Kidney (tissue), 14 donors: ENCODE results near the gene LMAN2. TPM values are rescaled to one million over a fixed set of nuclear protein-coding genes. Genes with fewer than 3 reads are reported as not detected.
A peak's percentile ranks its signal among the peaks of the same experiment; 100 is the strongest.

Experiments
- DNase-seq, 5 donors: peaks; one replicate each; pipeline ENCODE4 v3.0.0-alpha.2; 2013 to 2020
- FAIRE-seq: peaks from 2 replicates; lab custom pipeline; 2012; peaks lifted over from hg19 to GRCh38; lab: Jason Lieb, UNC
- H3K27ac ChIP-seq, 2 donors: one replicate each; pipeline ENCODE4 v1.7.0; 2013; ENCODE audit warnings: low read depth in 2 of 2, low read length in 2 of 2, inconsistent platforms in 1 of 2
- H3K27me3 ChIP-seq: one replicate; pipeline ENCODE4 v1.7.1; 2013; ENCODE audit warnings: low read length, inconsistent platforms; ENCODE audit not compliant: control insufficient read depth, insufficient read depth
- H3K36me3 ChIP-seq, 3 donors: one replicate each; pipeline versions ENCODE4 v1.7.0 to v1.7.1; 2013; ENCODE audit warnings: low read length in 3 of 3, control low read depth in 1 of 3, inconsistent platforms in 1 of 3; ENCODE audit not compliant: insufficient read depth in 3 of 3, control insufficient read depth in 2 of 3
- H3K4me1 ChIP-seq, 3 donors: one replicate each; pipeline versions ENCODE4 v1.7.0 to v1.7.1; 2013; ENCODE audit warnings: low read length in 3 of 3, inconsistent platforms in 1 of 3, low read depth in 1 of 3; ENCODE audit not compliant: control insufficient read depth in 2 of 3, insufficient read depth in 2 of 3
- H3K4me3 ChIP-seq, 3 donors: one replicate each; pipeline versions ENCODE4 v1.7.0 to v1.8.1; 2013; ENCODE audit warnings: low read length in 3 of 3, control low read depth in 1 of 3, inconsistent platforms in 1 of 3
- H3K9ac ChIP-seq, 3 donors: one replicate each; pipeline versions ENCODE4 v1.7.0 to v1.7.1; 2013; ENCODE audit warnings: low read length in 3 of 3, control low read depth in 1 of 3, inconsistent platforms in 1 of 3
- H3K9me3 ChIP-seq, 3 donors: one replicate each; pipeline versions ENCODE4 v1.7.0 to v1.7.1; 2013; ENCODE audit warnings: low read length in 3 of 3, control low read depth in 1 of 3, inconsistent platforms in 1 of 3; ENCODE audit not compliant: control insufficient read depth in 2 of 3, insufficient read depth in 1 of 3
- CTCF ChIP-seq: IDR thresholded peaks from 3 replicates; pipeline ENCODE4 v1.5.1; 2012; ENCODE audit warnings: mild to moderate bottlenecking, moderate library complexity, borderline replicate concordance; ENCODE audit not compliant: insufficient read depth; ENCODE audit errors: extremely low read depth
- intact Hi-C: fragments of 100-400 bp; cut with DNase I; formaldehyde crosslinking; loops from one replicate; pipeline ENCODE4 v1.11.1; 2022
- polyA plus RNA-seq: library from polyadenylated mRNA; stranded (reverse); fragments of 350-450 nt; fragmentation: Illumina TruSeq; extraction: RNeasy Lipid Tissue Mini Kit (QIAGEN cat#74804); gene quantifications from one replicate; pipeline ENCODE4 v1.2.3, GENCODE V29; 2014; ENCODE audit warnings: low read depth, low replicate concordance; ENCODE audit not compliant: insufficient read depth
- total RNA-seq: library from RNA; stranded (reverse); fragmentation: NEBNext Ultra II Directional; extraction: Animal tissue kit (Norgen Biotek cat#: 25700); gene quantifications from one replicate; pipeline ENCODE4 v1.2.1, GENCODE V29; 2021
- donor health status: control.
- donor health status: control.
- donor health status: control.
- donor health status: control.
- donor health status: control.
- donor health status: DM: yes; HTN: yes; CAD: no.
- donor health status: Normal renal cell carcinoma (clear cell type).

LMAN2 gene
- total and polyA plus RNA-seq, 2 donors from 2014 or later = 137 to 190 TPM

- Histone ChIP-seq H3K9me3 (no peaks in the 10 kb centered on the region), H3K36me3 (peaks cover 0 to 4% (median 2%) of the 10 kb centered on the region in 3 donors), H3K4me1 (peaks cover 0 to 18% (median 0%) of the 10 kb centered on the region in 3 donors), H3K27me3 (no peaks in the 10 kb centered on the region), H3K4me3 (peak overlapping the region in 2 of 3 donors; percentile 4 to 42), H3K27ac (peak overlapping the region in 1 of 2 donors; percentile 7), H3K9ac (no peak overlapping the region)
- TF ChIP-seq CTCF = no peak
- DNase-seq = peak in 1 of 5 donors; percentile 51
- no peak for FAIRE-seq
- intact Hi-C loops = no loop called here
Measured at GRCh38 chr5:177389241-177390169, 38.0 kb upstream of the LMAN2 start.

- intact Hi-C loops = no loop called here
- H3K27me3 ChIP-seq = no peaks in the 10 kb centered on the region
- FAIRE-seq = no peak
- H3K27ac ChIP-seq = peak overlapping the region in 1 of 2 donors; percentile 7
- H3K9me3 ChIP-seq = no peaks in the 10 kb centered on the region
- no peak overlapping the region for H3K9ac ChIP-seq
- peak overlapping the region in 2 of 3 donors; percentile 19 to 42 for H3K4me3 ChIP-seq
- peaks cover 0 to 18% (median 0%) of the 10 kb centered on the region in 3 donors for H3K4me1 ChIP-seq
- no peak for DNase-seq
- no peak for TF ChIP-seq CTCF
- peaks cover 0 to 4% (median 2%) of the 10 kb centered on the region in 3 donors for H3K36me3 ChIP-seq
Measured at GRCh38 chr5:177388521-177389052, 37.1 kb upstream of the LMAN2 start.

GRCh38 chr5:177387405-177387804, 35.9 kb upstream of the LMAN2 start:
- Histone ChIP-seq H3K9ac (no peak overlapping the region), H3K4me1 (peaks cover 0 to 18% (median 0%) of the 10 kb centered on the region in 3 donors), H3K27ac (no peak overlapping the region), H3K4me3 (peak overlapping the region; percentile 31 to 70 (median 42)), H3K27me3 (no peaks in the 10 kb centered on the region), H3K9me3 (no peaks in the 10 kb centered on the region), H3K36me3 (peaks cover 0 to 4% (median 2%) of the 10 kb centered on the region in 3 donors)
- FAIRE-seq (no peak), DNase-seq (no peak)
- intact Hi-C loops = no loop called here
- TF ChIP-seq CTCF = no peak
